Epithelial cell of proximal tubule (primary cell): ENCODE results near the gene CDH13. TPM values are rescaled to one million over a fixed set of nuclear protein-coding genes. Genes with fewer than 3 reads are reported as not detected.

Source experiments
- DNase-seq: peaks from one replicate; pipeline ENCODE4 v3.0.0-alpha.2; 2011; ENCODE audit warnings: low read depth
- H3K4me3 ChIP-seq: 2 replicates; pipeline ENCODE4 v1.5.1; 2011; ENCODE audit warnings: low read depth, mild to moderate bottlenecking, low read length
- CTCF ChIP-seq: conservative IDR thresholded peaks from 2 replicates; pipeline ENCODE4 v1.5.1; 2012; ENCODE audit warnings: low read depth, mild to moderate bottlenecking, low read length
- total RNA-seq: library from RNA; depleted of rRNA; stranded (reverse); fragments of >200 nt; gene quantifications from 2 replicates; pipeline ENCODE4 v1.2.3, GENCODE V29; 2015

CDH13 gene
- total RNA-seq, 1 donor from 2014 or later: 85.4 TPM

GRCh38 chr16:83066881-83067280 lies 440.1 kb downstream of the CDH13 start:
- DNase-seq: no peak
- TF ChIP-seq CTCF: no peak
- H3K4me3 ChIP-seq: no peak overlapping the region

GRCh38 chr16:83068686-83069085 lies 441.9 kb downstream of the CDH13 start:
- H3K4me3 ChIP-seq: no peak overlapping the region
- no peak for DNase-seq
- TF ChIP-seq CTCF: peak; percentile 58

- H3K4me3 ChIP-seq: no peak overlapping the region
- no peak for DNase-seq
- peak; percentile 29 for TF ChIP-seq CTCF
These were observed 443.8 kb downstream of the CDH13 start for GRCh38 chr16:83070416-83071209.

GRCh38 chr16:83075956-83076355 lies 449.2 kb downstream of the CDH13 start:
- H3K4me3 ChIP-seq: no peak overlapping the region
- DNase-seq: no peak
- no peak for TF ChIP-seq CTCF

- no peak overlapping the region for H3K4me3 ChIP-seq
- DNase-seq: no peak
- no peak for TF ChIP-seq CTCF
These were observed 456.6 kb downstream of the CDH13 start for GRCh38 chr16:83083361-83083760.

- no peak for DNase-seq
- TF ChIP-seq CTCF: no peak
- H3K4me3 ChIP-seq: no peak overlapping the region
These were observed 458.9 kb downstream of the CDH13 start for GRCh38 chr16:83085660-83086059.

- TF ChIP-seq CTCF: no peak
- H3K4me3 ChIP-seq: no peak overlapping the region
- DNase-seq: peak; percentile 20
These were observed 469.3 kb downstream of the CDH13 start for GRCh38 chr16:83095941-83096692.
